GM19025 (cell line): ENCODE data around the gene PTPRN2.
"Not testable (repeated sequence)": the region's sequence is repeated elsewhere in the genome, so short reads cannot be mapped to it uniquely, and the experiment has no call there.

Experiments used
- ATAC-seq: cut with Tn5 transposase; IDR thresholded peaks from one replicate; pipeline ENCODE4 v1.9.1; 2021; ENCODE audit warnings: mild to moderate bottlenecking, low read depth, moderate library complexity; ENCODE audit not compliant: unreplicated experiment

PTPRN2 gene

DNA sequence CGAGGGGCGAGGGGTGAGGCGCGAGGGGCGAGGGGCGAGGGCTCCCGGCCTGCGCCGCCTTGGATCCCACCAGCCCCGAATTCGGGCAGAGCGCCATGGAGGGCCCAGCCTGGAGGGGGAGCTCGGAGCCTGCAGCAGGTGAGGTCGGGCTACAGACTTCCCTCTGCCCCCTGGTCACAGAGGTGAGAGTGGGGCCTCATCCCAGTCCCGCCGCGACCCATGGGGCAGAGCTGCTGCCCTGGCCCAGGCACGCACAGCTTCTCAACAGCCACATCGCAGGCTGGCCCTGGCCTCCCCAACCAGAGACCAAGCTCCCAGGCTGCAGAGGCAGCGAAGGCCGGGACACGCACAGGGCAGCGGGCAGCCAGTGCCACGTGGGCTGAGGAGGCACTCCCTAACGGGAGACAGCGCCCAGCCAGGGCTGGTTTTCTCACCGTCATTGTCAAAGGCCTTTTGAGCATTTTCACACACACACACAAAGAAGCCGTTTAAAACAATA lies 191.8 kb downstream of the PTPRN2 start:
- no peak for ATAC-seq

DNA sequence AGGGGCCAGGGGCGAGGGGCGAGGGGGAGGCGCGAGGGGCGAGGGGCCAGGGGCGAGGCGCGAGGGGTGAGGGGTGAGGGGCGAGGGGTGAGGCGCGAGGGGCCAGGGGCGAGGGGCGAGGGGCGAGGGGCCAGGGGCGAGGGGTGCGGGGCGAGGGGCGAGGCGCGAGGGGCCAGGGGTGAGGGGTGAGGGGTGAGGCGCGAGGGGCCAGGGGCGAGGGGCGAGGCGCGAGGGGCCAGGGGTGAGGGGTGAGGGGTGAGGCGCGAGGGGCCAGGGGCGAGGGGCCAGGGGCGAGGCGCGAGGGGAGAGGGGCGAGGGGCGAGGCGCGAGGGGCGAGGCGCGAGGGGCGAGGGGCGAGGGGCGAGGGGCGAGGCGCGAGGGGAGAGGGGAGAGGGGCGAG lies 192.3 kb downstream of the PTPRN2 start:
- no peak for ATAC-seq

DNA sequence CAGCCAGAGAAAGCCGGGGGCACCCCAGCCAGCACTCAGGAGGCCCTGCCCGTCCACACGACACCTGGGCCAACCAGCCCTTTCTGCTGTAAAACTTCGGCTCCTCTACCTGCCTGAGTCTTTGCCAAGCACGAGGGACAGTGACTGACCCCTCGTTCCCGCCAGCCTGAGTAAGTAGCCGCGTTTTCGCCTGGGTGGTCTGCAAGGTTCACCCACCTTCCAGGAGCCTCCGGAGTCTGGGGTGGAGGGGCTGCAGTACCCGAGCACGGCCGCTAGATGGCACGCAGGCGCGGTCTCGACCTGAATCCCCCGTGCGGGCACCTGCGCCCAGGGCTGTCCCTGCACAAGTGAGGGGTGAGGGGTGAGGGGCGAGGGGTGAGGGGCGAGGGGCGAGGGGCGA lies 192.7 kb downstream of the PTPRN2 start:
- no peak for ATAC-seq

DNA sequence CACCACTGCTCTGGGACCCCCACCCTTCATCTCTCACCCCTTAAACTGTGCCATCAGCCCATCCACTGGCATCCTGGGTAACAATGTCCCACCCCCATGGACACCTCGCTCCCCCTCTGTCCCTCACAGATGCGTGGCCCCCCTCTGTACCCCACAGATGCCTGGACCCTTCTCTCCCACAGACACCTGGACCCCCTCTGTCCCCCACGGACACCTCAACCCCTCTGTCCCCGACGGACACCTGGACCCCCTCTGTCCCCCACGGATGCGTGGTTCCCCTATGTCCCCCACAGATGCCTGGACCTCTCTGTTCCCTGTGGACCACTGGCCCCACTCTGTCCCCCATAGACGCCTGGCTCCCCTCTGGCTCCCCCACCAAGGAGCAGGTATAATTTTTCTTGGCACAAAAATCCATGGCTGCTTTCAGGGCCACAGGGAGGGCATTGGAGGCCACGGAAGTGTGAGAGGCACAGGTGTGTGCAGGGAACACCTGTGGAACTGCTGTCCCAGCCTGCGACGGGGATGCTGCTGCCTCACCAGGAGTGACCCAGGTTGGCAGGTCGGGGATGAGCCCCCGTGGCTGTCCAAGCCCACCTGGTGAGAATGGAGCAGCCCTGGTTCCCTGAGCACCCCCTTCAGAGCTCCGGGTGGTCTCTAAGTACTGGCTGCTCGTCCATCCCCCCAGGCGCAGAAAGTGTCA lies 193.5 kb downstream of the PTPRN2 start:
- ATAC-seq = no peak

DNA sequence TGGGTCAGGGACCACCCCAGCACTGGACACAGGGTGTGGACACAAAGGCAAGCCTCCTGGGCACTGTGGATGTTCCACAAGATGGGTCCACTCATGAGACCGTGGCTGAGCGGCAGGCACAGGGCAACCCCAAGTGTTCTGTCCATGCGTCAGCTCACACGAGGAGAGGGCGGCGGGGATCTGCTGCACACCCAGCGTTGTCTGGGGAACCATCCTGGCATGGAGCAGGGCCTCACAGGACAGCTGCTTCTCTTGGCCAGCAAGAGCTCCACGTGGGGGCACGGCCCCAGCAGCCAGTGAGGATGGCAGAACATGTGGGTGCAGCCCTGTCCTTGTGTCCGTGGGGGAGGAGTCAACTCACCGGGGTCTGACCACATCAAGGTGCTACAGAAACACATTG lies 195.4 kb downstream of the PTPRN2 start:
- ATAC-seq = no peak

DNA sequence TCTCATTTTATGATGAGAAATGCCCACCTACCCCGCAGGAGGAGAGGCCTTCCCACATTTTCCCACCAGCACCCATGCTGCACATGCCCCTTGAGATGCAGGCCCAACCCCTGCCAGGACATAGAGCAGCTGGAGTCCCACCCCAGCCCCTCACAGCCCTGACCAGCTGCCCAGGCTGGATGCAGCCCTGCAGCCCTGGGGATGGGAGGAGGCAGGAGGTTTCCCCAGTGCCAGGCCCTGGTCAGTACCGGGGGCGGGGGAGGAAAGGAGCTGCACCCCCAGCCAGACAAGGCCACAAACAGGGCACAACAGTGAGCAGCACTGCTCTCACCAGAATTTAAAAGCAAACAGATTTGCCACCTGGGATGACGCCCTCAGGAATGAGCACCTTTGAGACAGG lies 196.1 kb downstream of the PTPRN2 start:
- no peak for ATAC-seq

DNA sequence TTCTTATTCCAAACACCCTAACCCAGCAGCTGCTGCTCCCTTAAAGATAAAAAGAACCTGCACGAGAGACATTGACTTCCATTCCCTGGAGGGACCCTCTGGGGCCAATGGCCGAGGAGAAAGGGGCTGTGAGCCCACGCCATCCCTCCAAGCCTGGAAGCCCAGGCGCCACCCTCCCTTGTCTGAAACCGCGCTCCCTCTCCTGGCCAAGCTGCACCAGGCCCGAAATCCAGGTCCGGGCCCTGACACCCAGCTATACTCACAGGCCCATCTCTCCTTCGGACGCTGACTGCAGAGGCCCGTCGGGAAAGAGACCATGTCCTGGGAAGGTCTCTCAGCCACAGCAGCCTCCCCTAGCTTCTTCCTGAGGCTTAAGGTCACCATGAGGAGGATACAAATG lies 196.5 kb downstream of the PTPRN2 start:
- ATAC-seq = no peak

DNA sequence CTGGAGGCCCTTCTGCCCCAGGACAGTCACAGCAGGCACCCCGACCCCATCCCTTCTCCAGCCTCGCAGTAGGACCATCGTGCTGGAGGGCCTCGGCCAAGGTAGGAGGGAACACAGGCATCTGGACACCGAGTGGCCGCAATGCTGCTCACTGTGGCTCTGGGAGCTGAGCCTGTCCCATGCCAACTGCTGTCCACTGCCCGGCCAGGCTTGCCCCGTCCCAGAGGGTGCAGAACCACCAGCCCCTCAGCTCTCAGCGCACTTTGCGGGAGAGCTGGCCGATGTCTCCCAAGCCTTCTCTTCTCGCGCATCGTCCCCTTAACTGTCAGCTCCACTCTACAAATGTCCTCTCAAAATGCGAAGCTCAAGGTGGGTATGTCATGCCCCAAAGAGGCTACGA lies 197.2 kb downstream of the PTPRN2 start:
- no peak for ATAC-seq

DNA sequence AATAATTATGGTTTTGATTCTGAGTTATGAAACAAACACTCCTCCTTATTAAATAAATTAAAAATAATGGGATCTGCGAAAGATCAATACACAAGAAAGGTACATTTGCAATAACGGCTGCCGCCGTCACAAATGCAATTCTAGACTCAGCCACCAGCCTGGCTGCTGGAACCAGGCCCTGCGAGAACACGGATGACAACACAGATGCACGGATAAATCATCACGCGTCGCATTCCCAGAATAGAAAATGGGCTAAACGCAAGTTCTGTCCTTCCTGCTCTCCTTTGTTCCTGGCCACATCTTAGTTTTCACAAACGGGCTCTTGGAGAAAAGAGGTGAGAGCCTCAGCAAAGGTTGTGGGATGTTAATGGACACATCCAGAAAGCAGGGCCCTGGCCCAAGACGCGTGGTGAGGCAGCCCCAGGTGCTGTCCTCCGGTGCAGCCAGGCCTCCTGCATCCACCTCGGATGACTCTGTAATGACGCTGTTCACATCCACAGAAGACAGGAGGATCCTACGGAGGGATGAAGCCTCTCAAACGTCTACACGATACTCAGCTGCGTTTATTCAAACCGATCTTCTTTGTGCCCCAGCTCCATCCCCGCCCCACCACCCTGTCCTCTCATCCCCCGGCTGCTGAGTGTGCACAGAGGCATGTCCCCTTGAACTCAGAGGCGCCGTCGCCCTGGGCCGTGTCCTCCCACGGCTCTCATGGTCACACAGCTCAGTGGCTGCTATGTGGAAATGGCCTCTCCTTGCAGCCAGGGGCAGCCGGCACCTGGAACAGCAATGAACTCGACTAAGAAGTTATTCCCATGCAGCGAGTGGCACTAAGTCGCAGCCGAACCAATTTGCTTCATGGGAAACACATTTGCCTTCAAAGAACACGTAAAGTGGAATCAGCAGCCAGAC lies 197.9 kb downstream of the PTPRN2 start:
- no peak for ATAC-seq

DNA sequence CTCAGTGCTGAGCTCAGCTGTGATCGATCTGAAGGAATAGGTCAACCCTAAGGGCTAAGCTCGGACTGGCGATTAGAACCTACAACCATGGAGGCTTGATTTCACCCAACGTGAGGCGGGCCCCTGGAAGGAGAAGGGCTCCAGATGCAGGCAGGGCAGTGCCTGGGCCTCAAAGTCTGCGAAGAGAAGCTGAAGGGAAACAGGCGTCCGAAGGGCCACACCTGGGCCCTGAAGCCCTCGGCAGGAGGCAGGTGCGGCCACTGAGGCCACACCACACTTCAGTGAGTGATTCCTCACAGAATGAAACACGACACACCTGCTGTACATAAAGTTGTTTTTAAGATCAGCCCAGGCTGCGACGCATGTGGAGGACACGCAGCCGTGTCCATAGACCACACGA lies 198.7 kb downstream of the PTPRN2 start:
- ATAC-seq = no peak

DNA sequence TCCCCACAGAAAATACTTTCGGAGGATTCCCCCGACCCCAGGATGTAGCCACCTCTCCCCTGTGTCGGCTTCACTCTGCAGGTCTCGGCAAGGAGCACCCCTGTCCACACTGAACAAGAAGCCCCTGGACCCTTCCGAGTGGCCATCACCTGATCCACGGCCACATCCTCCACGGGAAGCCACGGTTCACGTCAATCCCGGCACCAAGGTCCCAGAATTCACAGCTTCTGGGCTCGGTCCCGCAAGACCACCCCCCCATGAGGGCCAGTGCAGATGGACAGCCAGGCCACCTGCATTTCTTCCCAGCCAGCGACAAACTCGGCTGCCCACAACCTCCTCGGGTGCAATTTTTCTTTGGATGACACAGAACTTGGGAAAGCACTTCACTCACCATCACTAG lies 199.6 kb downstream of the PTPRN2 start:
- no peak for ATAC-seq

DNA sequence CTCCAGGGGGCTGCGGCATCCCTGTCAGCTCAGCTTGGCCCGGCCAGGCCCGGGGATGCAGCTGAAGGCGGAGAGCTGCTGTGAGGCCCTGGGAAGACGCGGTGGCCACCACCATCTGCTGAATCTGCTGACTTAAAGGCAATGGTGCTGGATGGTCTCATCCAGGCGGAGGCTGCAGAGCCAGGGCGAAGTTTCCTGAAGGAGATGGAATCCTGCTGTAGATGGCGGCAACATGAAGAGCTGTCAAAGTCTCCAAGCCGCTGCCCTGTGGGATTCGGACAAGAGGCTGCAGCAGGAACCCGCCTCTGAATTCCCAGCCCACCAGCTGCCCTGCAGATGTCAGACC lies 200.1 kb downstream of the PTPRN2 start:
- no peak for ATAC-seq

DNA sequence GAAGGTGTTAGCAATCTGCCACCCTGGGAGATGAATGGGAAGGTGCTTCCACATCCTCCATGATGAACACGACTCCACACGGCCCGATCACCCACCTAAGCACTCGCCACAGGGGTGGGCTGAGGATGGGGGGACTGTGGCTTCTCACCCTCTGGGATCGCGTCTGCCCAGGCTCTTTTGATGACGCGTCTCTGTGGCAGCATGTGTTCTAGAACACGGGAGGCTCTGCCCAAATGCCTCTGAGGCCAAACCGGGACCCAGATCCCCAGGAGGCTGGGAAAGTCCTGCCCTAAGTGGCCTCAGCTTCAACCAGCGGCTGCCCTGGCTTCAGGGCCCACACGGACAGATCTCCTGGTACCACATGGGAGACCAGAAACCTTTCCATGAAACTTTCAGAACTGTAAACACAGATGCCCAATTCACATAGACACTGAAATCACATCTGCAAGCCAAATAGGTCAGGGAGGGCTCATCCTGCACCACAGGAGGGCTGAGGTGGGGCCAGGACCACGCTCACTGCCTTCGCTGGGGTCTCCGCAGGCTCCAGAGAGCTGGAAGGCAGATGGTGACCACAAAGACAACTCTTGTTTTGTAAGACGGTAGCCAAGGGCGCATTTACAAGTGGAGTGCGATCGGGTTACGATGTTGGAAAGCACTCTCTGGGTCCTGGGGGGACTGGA lies 200.6 kb downstream of the PTPRN2 start:
- ATAC-seq = no peak

DNA sequence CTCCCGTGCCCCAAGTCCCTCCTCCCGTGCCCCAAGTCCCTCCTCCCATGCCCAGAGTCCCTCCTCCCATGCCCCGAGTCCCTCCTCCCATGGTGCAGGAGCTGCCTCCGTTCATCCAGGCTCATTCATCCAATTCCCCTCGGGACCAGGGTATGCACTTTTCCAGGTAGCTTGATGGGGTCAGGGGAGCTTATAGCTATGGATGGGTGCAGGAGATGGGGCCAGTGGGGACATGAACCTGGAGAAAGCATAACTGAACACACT lies 201.3 kb downstream of the PTPRN2 start:
- no peak for ATAC-seq

DNA sequence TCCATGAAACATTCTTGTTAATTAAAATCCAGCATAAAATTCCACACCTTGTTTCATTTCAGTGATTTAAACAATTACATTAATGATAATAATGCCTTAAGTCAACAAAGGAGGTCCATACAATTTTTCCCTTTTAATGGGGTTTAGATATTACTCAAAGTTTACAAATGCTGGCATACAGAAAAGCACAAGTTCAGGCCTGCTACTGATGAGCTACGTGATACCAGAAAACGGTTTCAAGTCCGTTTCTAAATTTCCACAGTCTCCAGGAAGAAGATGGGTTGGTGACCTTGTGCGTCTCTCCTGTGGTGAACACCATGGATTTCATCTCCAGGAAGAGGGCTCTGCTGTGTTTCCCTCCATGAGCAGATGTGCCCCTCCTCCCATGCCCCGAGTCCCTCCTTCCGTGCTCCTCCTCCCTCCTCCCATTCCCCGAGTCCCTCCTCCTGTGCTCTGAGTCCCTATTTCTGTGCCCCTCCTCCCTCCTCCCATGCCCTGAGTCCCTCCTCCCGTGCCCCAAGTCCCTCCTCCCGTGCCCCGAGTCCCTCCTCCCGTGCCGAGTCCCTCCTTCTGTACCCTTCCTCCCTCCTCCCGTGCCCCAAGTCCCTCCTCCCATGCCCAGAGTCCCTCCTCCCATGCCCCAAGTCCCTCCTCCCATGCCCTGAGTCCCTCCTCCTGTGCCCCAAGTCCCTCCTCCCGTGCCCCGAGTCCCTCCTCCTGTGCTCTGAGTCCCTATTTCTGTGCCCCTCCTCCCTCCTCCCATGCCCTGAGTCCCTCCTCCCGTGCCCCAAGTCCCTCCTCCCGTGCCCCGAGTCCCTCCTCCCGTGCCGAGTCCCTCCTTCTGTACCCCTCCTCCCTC lies 201.9 kb downstream of the PTPRN2 start:
- ATAC-seq = not testable (repeated sequence)

DNA sequence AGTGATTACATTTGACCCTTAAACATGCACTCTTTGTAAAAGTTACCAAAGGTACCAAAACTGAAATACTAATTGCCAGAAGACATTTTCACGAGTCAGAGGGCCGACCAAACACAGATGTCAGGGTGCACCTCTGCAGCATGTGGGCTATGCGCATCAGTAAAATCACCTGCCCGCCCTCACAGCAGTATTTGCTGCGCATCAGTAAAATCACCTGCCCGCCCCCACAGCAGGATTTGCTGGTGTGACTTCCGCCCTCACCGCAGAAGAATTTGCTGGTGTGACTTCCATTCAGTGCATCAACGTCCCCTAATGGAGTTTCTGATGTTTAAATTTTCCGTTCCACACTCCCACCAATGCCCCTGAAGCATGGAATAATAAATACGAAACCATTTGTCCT lies 202.9 kb downstream of the PTPRN2 start:
- no peak for ATAC-seq

DNA sequence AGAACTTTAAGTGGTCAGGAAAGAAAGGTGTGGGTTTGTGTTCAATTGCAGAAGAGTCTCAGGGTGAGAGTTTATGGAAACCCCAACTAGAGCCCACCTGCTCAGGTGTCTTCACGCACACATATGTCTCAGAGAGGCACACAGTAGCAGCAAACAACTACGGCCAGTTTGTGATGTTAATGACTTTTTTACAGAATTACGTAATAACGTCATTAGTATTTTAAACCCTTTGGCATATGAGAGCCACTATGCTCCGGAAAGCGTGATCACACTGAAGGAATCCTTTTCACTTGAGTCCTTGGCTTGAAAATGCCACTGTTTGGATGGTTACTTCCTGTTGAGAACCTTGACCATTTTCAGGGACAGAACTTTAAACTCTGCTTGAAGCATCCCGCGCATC lies 204.0 kb downstream of the PTPRN2 start:
- ATAC-seq = no peak

DNA sequence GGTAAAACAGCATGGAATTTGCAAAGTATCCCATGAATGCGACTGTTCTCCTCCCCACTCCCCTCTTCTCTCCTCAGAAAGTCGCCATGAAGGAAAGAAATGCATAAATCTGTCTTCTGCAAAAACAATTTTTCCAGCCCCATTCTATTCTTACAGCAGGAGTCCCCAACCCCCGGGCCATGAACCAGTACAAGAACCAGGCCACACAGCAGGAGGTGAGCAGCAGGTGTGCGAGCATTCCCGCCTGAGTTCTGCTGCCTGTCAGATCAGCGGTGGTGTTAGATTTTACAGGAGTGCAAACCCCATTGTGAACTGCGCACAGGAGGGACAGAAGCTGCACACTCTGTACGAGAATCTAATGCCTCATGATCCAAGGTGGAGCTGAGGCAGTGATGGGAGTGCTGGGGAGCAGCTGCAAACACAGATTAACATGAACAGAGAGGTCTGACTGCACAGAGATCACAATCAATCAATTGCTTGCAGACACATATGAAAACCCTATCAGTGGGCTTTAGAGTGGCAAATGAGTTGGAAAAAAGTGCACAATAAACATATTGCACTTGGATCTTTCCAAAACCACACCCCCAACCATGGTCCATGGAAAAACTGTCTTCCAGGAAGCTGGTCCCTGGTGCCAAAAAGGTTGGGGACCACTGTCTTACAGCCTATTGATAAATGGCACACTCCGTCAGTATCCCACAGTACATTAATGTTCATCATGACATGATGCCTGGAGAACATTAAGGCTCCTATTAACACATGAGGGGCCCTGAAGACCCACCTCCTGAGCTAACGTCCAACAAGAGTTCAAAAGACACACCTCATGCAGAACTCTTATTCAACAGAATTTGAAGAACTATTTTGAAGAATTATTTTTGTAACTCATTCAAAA lies 205.0 kb downstream of the PTPRN2 start:
- ATAC-seq = no peak

DNA sequence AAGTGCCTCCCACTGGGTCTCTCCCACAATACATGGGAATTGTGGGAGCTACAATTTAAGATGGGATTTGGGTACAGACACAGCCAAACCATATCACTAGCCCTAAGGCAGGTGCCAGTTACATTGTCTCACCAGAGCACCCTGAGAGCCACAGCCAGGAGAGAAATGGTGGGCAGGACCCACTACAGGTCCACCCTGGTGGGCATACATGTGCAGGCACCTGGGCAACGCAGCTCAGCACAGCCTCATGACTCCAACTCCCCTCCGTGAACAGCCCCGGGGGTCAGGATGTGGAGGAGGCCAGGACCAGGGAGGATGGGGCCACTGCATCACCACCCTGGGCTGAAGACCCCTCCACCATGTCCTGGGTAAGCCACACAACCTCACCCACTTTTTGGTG lies 205.7 kb downstream of the PTPRN2 start:
- no peak for ATAC-seq

DNA sequence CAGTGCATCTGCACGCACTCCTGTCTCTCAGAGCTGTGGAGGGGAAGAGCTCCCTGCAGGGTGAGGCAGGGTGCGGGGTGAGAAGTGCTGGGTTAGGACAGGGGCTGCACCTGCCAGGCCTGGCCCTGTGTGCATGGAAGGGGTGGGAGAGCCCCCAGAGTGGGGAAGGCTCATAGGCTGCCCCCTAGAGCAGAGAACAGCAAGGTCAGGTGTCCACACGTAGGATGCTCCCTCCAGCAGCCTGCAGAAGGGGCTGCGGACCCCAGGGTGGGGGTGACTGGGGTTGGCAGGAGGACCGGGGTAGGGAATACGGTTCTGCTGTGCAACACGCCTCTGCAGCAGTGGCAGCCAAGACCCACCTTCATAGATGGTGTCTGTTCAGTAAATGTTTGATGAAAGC lies 208.6 kb downstream of the PTPRN2 start:
- ATAC-seq = no peak
